HG03097 (cell line): ENCODE data around the gene MAMLD1.

ENCODE experiments used
- ATAC-seq: cut with Tn5 transposase; IDR thresholded peaks from one replicate; pipeline ENCODE4 v1.9.1; 2021; ENCODE audit not compliant: unreplicated experiment, low FRiP score

Gene MAMLD1

DNA sequence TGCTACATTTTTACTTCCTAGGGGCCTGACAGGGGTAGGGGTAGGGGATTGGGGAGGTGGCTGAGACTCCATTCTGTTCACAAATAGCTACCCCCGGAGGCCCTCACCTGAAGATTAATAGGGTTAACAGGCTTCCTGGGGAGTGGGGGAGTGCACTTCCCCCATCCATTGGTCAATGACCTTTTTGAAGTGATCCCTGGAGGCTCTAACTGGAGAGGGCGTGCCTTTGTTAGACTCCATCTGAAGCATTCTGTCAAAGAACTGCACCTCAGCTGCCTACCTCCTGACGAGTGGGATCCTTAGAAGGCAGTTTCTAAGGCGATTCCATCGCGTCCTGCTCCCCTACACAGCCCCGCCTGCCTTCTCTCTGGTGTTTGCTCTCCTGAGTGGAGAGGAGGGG is 195.3 kb downstream of the MAMLD1 start:
- no peak for ATAC-seq
